Measurements from ENCODE around the gene NPDC1.
A peak's percentile ranks its signal among the peaks of the same experiment; 100 is the strongest.

Gene NPDC1, protein sequence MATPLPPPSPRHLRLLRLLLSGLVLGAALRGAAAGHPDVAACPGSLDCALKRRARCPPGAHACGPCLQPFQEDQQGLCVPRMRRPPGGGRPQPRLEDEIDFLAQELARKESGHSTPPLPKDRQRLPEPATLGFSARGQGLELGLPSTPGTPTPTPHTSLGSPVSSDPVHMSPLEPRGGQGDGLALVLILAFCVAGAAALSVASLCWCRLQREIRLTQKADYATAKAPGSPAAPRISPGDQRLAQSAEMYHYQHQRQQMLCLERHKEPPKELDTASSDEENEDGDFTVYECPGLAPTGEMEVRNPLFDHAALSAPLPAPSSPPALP

DNA sequence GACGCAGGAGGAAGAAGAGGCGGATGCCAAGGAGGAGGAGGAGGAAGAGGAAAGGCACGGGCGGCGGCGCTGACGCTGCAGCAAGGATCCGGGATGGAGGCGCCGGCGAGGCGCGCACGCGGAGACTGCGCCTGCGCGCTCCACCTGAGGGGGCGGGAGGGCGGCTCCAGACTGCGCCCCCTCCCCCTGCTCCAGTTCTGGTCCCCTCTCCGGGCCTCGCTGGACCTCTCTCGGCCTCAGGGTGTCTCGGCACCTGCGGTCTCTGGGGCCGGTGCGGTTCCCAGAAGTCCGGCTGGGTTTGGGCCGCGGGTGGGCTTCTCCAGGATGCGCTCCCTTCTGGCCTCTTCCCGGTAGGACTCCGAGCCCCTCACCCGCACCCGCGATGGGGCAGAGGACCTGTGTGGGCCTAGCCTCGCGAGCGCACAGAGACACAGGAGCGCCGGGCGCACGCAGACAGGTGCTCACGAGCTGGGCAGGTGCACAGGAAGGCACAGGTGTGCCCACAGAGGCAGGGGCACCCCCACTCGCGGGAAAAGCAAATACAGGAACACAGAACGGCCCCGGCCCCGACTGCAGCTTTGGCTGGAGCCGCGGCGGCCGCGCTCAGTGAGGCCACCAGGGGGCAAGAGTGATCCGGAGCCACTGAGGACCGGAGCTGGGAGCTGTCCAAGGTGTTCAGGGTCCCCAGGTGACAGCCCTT, at the start of gene NPDC1:
Gene NPDC1, minus strand, starts transcription at position 90 of the 700 bp plus-strand sequence. CDS start 188 bp downstream, outside the sequence.
- TF ChIP-seq, protein P1, sequence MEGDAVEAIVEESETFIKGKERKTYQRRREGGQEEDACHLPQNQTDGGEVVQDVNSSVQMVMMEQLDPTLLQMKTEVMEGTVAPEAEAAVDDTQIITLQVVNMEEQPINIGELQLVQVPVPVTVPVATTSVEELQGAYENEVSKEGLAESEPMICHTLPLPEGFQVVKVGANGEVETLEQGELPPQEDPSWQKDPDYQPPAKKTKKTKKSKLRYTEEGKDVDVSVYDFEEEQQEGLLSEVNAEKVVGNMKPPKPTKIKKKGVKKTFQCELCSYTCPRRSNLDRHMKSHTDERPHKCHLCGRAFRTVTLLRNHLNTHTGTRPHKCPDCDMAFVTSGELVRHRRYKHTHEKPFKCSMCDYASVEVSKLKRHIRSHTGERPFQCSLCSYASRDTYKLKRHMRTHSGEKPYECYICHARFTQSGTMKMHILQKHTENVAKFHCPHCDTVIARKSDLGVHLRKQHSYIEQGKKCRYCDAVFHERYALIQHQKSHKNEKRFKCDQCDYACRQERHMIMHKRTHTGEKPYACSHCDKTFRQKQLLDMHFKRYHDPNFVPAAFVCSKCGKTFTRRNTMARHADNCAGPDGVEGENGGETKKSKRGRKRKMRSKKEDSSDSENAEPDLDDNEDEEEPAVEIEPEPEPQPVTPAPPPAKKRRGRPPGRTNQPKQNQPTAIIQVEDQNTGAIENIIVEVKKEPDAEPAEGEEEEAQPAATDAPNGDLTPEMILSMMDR (conservative IDR thresholded peaks at IDR 0.05; ENCODE audit: low read depth, low read length) = peak; percentile 87
- DNase-seq (ENCODE audit: low read depth) = peak; percentile 68
- H3K4me3 ChIP-seq (ENCODE audit: low read depth, low read length) = peak within 1 kb of the TSS; percentile 55

DNA sequence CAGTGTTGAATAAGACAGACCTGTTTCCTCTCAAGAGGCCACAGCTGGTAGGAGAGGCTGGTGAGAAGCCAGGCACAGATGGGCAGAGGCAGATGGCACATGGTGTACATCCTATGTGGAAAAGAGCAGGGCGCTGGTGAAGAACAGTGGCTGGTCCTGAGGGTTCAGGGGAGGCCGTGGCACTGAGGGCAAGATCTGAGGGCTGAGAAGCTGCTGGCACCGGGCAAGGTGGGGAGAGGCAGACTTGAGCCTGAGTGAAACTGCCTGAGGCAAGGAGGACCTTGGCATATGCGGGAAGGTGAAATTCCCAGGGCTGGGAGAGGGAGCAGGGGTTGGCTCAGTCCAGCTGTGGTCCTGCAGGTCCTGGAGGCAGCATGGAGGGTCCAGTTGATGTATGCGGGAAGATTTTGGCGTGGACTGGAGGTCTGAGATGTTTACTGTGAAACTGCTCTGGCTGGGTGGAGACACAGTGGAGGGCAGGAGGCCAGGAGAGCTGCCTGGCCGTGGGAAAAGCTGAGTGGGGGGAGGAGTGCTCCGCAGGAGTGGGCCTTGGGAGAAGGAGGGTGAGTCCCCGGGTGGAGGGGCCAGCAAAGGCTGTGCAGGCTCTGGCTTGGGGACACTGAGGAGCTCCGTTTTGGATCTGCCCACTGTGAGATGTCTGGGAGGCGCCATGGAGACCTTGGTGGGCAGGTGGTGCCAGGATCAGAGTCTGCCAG, 43.4 kb upstream of the NPDC1 start:
- no peak overlapping the region for H3K4me3 ChIP-seq (ENCODE audit: low read depth, low read length)
- TF ChIP-seq, protein P1 (conservative IDR thresholded peaks at IDR 0.05; ENCODE audit: low read depth, low read length) = no peak
- no peak for DNase-seq (ENCODE audit: low read depth)

DNA sequence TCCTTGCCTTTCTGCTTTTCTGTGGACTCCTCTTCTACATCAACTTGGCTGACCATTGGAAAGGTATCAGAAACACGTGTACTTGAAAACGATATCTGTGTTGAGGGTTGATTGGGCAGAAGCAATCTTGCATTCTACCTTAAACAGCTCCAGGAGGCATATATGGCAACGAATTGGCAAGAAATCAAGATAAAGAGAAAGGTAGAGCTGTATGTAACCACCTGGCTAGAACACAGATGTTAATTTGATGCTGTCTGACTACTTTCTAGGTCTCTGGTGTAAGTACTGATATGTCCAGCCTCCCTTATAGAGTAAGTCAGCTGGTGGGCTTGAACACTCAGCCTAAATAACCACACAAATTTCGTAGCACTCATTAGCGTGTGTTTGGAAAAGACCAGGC, 42.1 kb upstream of the NPDC1 start:
- TF ChIP-seq, protein P1 (conservative IDR thresholded peaks at IDR 0.05; ENCODE audit: low read depth, low read length) = no peak
- no peak for DNase-seq (ENCODE audit: low read depth)
- no peak overlapping the region for H3K4me3 ChIP-seq (ENCODE audit: low read depth, low read length)

DNA sequence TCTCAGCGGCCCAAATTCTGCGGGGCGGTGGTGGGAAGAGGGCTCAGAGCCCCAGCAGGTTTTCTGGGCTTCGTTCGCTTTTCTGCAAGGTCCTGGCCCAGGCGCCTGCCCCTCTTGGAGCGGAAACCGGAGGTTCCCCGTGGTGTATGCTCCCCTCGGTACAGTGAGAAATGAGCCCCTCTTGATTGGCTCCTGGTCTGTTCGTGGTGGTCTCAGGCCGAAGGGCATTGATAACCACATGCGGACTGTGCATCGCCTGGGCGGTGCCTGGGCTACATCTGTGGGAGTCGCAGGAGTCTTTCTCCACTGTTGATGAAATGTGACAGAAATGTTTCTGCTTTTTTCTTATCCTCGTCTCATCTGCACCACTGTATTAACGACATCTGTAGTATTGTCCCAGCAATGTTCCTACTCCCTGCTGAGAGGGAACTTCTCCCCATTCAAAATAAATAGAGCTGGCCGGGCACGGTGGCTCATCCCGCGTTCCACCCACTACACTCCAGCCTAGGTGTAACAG, 41.5 kb upstream of the NPDC1 start:
- H3K4me3 ChIP-seq (ENCODE audit: low read depth, low read length) = peak overlapping the region; percentile 77
- TF ChIP-seq, protein P1 (conservative IDR thresholded peaks at IDR 0.05; ENCODE audit: low read depth, low read length) = no peak
- no peak for DNase-seq (ENCODE audit: low read depth)

DNA sequence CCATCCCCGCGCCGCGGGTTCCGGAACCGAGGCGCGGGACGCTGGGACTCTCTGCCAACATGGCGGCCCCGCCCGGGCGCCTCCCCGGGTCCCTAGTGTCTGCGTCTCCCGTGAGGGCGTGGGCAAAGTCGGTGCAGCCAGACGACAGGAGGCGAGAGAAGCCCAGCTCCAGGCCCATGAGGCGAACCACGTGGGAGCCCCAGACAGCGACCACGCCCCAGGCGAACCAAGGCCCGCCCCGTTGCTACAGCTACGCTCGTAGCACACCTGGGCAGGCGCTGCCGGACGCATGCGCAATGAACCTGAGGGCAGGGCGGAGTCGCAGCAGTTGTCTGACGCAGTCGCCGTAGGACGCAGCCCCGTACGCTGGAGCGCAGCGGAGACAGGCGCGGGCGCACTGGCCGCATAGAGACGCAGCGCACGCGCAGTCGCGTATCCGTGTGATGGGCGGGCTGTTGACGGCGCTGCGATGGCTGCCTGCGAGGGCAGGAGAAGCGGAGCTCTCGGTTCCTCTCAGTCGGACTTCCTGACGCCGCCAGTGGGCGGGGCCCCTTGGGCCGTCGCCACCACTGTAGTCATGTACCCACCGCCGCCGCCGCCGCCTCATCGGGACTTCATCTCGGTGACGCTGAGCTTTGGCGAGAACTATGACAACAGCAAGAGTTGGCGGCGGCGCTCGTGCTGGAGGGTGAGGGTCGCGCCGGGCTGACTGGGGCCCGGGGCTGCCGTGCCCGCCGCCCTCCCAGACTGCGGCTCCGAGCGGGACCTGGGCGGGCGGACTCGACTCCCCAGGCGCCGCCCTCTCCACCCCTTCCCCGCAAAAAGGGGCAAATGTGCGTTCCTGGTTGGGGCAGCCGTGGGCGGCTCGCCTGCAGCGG, 40.8 kb upstream of the NPDC1 start, which contains the start of gene MAN1B1:
Gene MAN1B1, plus strand, starts transcription at position 455 of the 878 bp plus-strand sequence. Its CDS starts 15 bp downstream, at position 470.
- H3K4me3 ChIP-seq (ENCODE audit: low read depth, low read length) = peak within 1 kb of the TSS; percentile 77
- peak; percentile 99 for DNase-seq (ENCODE audit: low read depth)
- TF ChIP-seq, protein P1 (conservative IDR thresholded peaks at IDR 0.05; ENCODE audit: low read depth, low read length) = no peak
